ENCODE measurements around the gene CFAP251. TPM values are rescaled to one million over a fixed set of nuclear protein-coding genes. Genes with fewer than 3 reads are reported as not detected.

CFAP251 gene
- total RNA-seq, 1 donor from 2014 or later: 4.7 TPM

DNA sequence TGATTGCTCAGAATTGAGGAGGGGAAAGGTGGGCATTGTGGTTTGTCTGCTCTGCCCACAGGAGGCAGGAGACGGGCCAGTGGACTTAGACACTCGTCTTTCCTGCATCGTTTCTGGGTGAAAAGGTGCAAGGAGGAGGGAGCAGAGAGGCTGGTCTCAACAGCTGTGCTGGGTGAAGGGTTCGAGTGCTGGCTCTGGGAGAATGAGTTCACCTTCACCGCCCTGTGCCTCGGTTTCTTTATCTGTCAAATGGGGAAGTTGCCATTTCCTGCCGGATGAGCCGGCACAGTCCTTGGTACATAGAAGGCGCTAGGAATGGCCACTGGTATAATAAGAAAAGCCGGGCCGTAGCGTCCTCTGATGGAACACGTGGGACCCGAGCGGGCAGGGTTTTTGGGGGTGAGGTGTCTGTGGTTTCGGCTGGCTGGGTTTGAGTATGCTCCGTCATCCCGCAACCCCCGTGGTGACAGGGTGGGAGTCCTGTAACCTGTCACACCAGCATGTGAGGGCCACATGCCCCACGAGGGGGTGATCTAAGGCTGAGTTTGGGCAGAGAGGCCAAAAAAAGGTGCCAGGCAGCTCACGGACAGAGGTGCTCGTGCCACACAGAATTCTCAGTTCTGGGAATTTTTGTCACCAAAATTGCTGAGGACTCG, 110.6 kb downstream of the CFAP251 start:
- Mint-ChIP-seq H3K27me3 (ENCODE audit: low read depth, unreplicated experiment) (no peaks in the 10 kb centered on the region), H3K4me1 (ENCODE audit: low read depth, unreplicated experiment) (peaks cover 7% of the 10 kb centered on the region), H3K36me3 (ENCODE audit: low read depth, unreplicated experiment) (peaks cover 1% of the 10 kb centered on the region), H3K4me3 (ENCODE audit: unreplicated experiment) (no peak overlapping the region), H3K27ac (ENCODE audit: unreplicated experiment) (peak overlapping the region; percentile 72), H3K9me3 (ENCODE audit: unreplicated experiment) (no peaks in the 10 kb centered on the region)
- H3K27ac ChIP-seq (ENCODE audit: low read depth, low read length): no peak overlapping the region
- DNase-seq (ENCODE audit: low read depth): no peak
- no peak overlapping the region for H3K4me3 ChIP-seq (ENCODE audit: insufficient read depth, low read depth, low read length)
- no peaks in the 10 kb centered on the region for H3K27me3 ChIP-seq (ENCODE audit: insufficient read depth, low read length)
- H3K4me1 ChIP-seq (ENCODE audit: insufficient read depth, low read length): peaks cover 20% of the 10 kb centered on the region
- H3K9ac ChIP-seq (ENCODE audit: low read length): no peak overlapping the region
- TF ChIP-seq, protein P1, sequence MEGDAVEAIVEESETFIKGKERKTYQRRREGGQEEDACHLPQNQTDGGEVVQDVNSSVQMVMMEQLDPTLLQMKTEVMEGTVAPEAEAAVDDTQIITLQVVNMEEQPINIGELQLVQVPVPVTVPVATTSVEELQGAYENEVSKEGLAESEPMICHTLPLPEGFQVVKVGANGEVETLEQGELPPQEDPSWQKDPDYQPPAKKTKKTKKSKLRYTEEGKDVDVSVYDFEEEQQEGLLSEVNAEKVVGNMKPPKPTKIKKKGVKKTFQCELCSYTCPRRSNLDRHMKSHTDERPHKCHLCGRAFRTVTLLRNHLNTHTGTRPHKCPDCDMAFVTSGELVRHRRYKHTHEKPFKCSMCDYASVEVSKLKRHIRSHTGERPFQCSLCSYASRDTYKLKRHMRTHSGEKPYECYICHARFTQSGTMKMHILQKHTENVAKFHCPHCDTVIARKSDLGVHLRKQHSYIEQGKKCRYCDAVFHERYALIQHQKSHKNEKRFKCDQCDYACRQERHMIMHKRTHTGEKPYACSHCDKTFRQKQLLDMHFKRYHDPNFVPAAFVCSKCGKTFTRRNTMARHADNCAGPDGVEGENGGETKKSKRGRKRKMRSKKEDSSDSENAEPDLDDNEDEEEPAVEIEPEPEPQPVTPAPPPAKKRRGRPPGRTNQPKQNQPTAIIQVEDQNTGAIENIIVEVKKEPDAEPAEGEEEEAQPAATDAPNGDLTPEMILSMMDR (IDR thresholded peaks at IDR 0.05; ENCODE audit: insufficient read depth, low read depth, low read length): no peak
- TF ChIP-seq EZH2 (IDR thresholded peaks at IDR 0.05; ENCODE audit: insufficient read depth, low read length): no peak
- peaks cover 33% of the 10 kb centered on the region for H4K20me1 ChIP-seq (ENCODE audit: insufficient read depth, low read length)
- H2AFZ ChIP-seq (ENCODE audit: low read depth, low read length): no peak overlapping the region
- H3K4me2 ChIP-seq (ENCODE audit: low read length): peak overlapping the region; percentile 50
- peaks cover 44% of the 10 kb centered on the region for H3K79me2 ChIP-seq (ENCODE audit: insufficient read depth, low read length)
- no peak for FAIRE-seq
- H3K9me3 ChIP-seq (ENCODE audit: insufficient read depth, low read depth, low read length): no peaks in the 10 kb centered on the region
- no peaks in the 10 kb centered on the region for H3K36me3 ChIP-seq (ENCODE audit: insufficient read depth, low read length)

DNA sequence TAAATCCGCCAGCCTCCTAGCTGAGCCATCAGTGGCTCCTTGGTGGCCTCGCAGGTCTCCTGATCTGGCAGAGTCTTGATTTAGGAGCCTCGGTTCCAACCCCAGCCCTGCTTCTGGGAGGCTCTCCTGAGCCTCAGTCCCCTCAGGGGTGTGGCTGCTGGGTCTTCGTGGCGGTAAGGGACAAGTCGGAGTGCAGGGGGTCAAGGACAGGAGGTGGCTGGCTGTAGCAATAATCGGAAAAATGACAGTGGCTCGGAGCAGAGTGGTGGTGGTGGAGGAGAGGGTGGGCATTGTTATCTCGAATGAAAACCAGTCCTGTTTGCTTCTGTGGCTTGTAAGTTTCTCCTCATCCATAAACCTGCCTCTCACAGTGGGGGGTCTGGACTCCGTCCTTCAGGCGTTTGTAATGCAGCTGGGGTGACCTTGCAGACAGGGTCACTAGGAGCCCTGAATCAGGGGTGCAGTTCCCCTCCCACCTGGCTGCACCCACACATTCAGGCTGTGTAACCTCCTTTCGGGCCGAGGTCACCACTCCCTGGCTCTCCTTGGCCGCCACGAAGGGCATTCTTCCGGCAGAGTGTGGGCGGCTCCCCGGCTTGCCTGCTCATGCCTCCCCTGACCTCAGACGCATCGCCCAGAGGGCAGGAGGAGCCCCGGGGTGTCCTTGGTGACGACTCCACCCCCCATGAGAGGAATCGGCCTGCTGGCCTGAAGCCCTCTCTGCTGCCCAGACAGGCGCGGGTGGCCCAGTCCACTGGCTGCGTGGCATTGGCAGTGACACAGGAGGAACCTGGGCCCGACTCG, 111.4 kb downstream of the CFAP251 start:
- Mint-ChIP-seq H3K36me3 (ENCODE audit: low read depth, unreplicated experiment) (peaks cover 1% of the 10 kb centered on the region), H3K9me3 (ENCODE audit: unreplicated experiment) (no peaks in the 10 kb centered on the region), H3K4me1 (ENCODE audit: low read depth, unreplicated experiment) (peaks cover 7% of the 10 kb centered on the region), H3K27ac (ENCODE audit: unreplicated experiment) (peak overlapping the region; percentile 81), H3K4me3 (ENCODE audit: unreplicated experiment) (no peak overlapping the region), H3K27me3 (ENCODE audit: low read depth, unreplicated experiment) (no peaks in the 10 kb centered on the region)
- TF ChIP-seq EZH2 (IDR thresholded peaks at IDR 0.05; ENCODE audit: insufficient read depth, low read length): no peak
- TF ChIP-seq, protein P1 (IDR thresholded peaks at IDR 0.05; ENCODE audit: insufficient read depth, low read depth, low read length): no peak
- H3K9ac ChIP-seq (ENCODE audit: low read length): no peak overlapping the region
- peaks cover 37% of the 10 kb centered on the region for H3K79me2 ChIP-seq (ENCODE audit: insufficient read depth, low read length)
- no peaks in the 10 kb centered on the region for H3K27me3 ChIP-seq (ENCODE audit: insufficient read depth, low read length)
- no peak overlapping the region for H3K4me2 ChIP-seq (ENCODE audit: low read length)
- no peaks in the 10 kb centered on the region for H3K9me3 ChIP-seq (ENCODE audit: insufficient read depth, low read depth, low read length)
- peaks cover 16% of the 10 kb centered on the region for H3K4me1 ChIP-seq (ENCODE audit: insufficient read depth, low read length)
- FAIRE-seq: no peak
- no peaks in the 10 kb centered on the region for H3K36me3 ChIP-seq (ENCODE audit: insufficient read depth, low read length)
- no peak overlapping the region for H2AFZ ChIP-seq (ENCODE audit: low read depth, low read length)
- peaks cover 33% of the 10 kb centered on the region for H4K20me1 ChIP-seq (ENCODE audit: insufficient read depth, low read length)
- H3K4me3 ChIP-seq (ENCODE audit: insufficient read depth, low read depth, low read length): no peak overlapping the region
- DNase-seq (ENCODE audit: low read depth): no peak
- H3K27ac ChIP-seq (ENCODE audit: low read depth, low read length): no peak overlapping the region

All from astrocyte (in vitro differentiated cells and primary cell).